NCI-H524 treated with DMSO at 0.1 percent for 48 hours (cell line): ENCODE results near the gene SLC7A9.

Experiments used
- DNase-seq: peaks from one replicate; lab custom pipeline; 2025; lab: John Stamatoyannopoulos, UW

The SLC7A9 gene

GRCh38 chr19:32869369-32869965, at the start of gene SLC7A9:
TSS of gene SLC7A9 (minus strand) at chr19:32869767. CDS start at chr19:32868534, 1,233 bp downstream.
- no peak for DNase-seq

- no peak for DNase-seq
These were observed 49.8 kb upstream of the SLC7A9 start for GRCh38 chr19:32919365-32919764.

- DNase-seq: no peak
These were observed 48.0 kb upstream of the SLC7A9 start for GRCh38 chr19:32917616-32917996.

- DNase-seq: no peak
These were observed 47.5 kb upstream of the SLC7A9 start for GRCh38 chr19:32916969-32917615.

GRCh38 chr19:32914879-32915660, 45.5 kb upstream of the SLC7A9 start:
- DNase-seq: no peak

GRCh38 chr19:32911467-32911866, 41.9 kb upstream of the SLC7A9 start:
- DNase-seq: no peak

GRCh38 chr19:32910874-32911273, 41.3 kb upstream of the SLC7A9 start:
- DNase-seq: no peak

- no peak for DNase-seq
These were observed 40.5 kb upstream of the SLC7A9 start for GRCh38 chr19:32910094-32910493.

- DNase-seq: no peak
These were observed 39.7 kb upstream of the SLC7A9 start for GRCh38 chr19:32909257-32909656.

GRCh38 chr19:32908641-32909190, 39.1 kb upstream of the SLC7A9 start:
- DNase-seq: no peak

GRCh38 chr19:32902448-32902847, 32.9 kb upstream of the SLC7A9 start:
- DNase-seq: no peak

GRCh38 chr19:32901504-32902161, 32.1 kb upstream of the SLC7A9 start:
- no peak for DNase-seq

- DNase-seq: no peak
These were observed 27.1 kb upstream of the SLC7A9 start for GRCh38 chr19:32896516-32897214.

GRCh38 chr19:32895384-32895783, 25.8 kb upstream of the SLC7A9 start:
- no peak for DNase-seq

- no peak for DNase-seq
These were observed 22.0 kb upstream of the SLC7A9 start for GRCh38 chr19:32891609-32892008.

GRCh38 chr19:32890841-32891240, 21.3 kb upstream of the SLC7A9 start:
- DNase-seq: no peak

- no peak for DNase-seq
These were observed 20.8 kb upstream of the SLC7A9 start for GRCh38 chr19:32890326-32890725.

GRCh38 chr19:32889137-32889934, 19.8 kb upstream of the SLC7A9 start:
- no peak for DNase-seq

GRCh38 chr19:32887572-32888215, 18.1 kb upstream of the SLC7A9 start:
- no peak for DNase-seq

GRCh38 chr19:32886241-32886640, 16.7 kb upstream of the SLC7A9 start:
- DNase-seq: no peak
